Tibial artery (tissue), 4 donors: ENCODE results near the gene TUBB4B.

Source experiments
- DNase-seq, 2 donors: peaks; one replicate each; pipeline ENCODE4 v3.0.0-alpha.2; 2019
- H3K27ac ChIP-seq, 2 donors: fragments of 200-600 bp; sonication (generic) in 1 of 2; 1 replicate in 1 of 2; 2 replicates in 1 of 2; pipeline ENCODE4 v1.5.1; 2018 to 2019; ENCODE audit warnings: mild to moderate bottlenecking in 1 of 2
- H3K27me3 ChIP-seq, 2 donors: fragments of 200-600 bp; sonication (generic) in 1 of 2; one replicate each; pipeline versions ENCODE4 v1.5.1 to v1.6.0; 2016 to 2019
- H3K36me3 ChIP-seq, 3 donors: fragments of 200-600 bp; sonication (generic) in 2 of 3; one replicate each; pipeline ENCODE4 v1.5.1; 2016 to 2019; ENCODE audit warnings: mild to moderate bottlenecking in 2 of 3
- H3K4me1 ChIP-seq, 4 donors: fragments of 200-600 bp; sonication (generic) in 2 of 4; 1 replicate in 3 of 4; 2 replicates in 1 of 4; pipeline ENCODE4 v1.5.1; 2016 to 2019
- H3K4me3 ChIP-seq, 2 donors: fragments of 200-600 bp; sonication (generic) in 1 of 2; 1 replicate in 1 of 2; 2 replicates in 1 of 2; pipeline ENCODE4 v1.5.1; 2018 to 2019; ENCODE audit warnings: mild to moderate bottlenecking in 2 of 2
- H3K9me3 ChIP-seq, 3 donors: fragments of 200-600 bp; sonication (generic) in 1 of 3; one replicate each; pipeline ENCODE4 v1.5.1; 2016 to 2019
- intact Hi-C: fragments of 100-400 bp; cut with DNase I; formaldehyde crosslinking; loops from one replicate; pipeline ENCODE4 v1.15.0; 2023; ENCODE audit warnings: low total_unique reads
- TF ChIP-seq, protein P1 (sequence below), 2 experiments: fragments of 200-600 bp in 1 of 2; fragments of 450-650 bp in 1 of 2; IDR thresholded peaks; one replicate each; pipeline ENCODE4 v1.5.1; 2017 to 2019; ENCODE audit warnings: antibody characterized with exemption in 2 of 2, mild to moderate bottlenecking in 1 of 2, moderate library complexity in 1 of 2

Gene TUBB4B

DNA sequence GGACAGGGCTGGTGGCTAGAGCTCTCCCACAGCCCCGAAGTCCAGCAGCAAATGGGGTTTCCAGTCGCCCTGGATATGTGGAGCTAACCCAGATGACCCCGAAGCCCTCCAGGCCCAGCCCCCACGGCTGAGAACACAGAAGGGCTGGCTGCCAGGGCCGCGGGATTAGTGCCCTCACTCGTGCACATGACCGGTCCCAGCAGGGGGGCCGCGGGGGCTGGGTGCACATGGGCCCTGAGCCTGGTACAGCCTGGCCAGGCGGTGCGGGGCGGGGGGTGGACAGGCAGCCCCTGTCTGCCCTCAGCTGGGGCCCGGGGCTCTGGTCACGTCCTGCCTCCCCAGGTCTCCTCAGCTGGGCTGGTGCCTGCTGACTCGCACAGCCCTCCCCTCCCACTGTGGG is 46.7 kb upstream of the TUBB4B start:
- Histone ChIP-seq H3K4me1 (peaks cover 10 to 66% (median 31%) of the 10 kb centered on the region in 4 donors), H3K36me3 (peaks cover 6 to 29% (median 21%) of the 10 kb centered on the region in 3 donors), H3K9me3 (no peaks in the 10 kb centered on the region), H3K4me3 (no peak overlapping the region), H3K27me3 (no peaks in the 10 kb centered on the region), H3K27ac (no peak overlapping the region)
- intact Hi-C loops = no loop called here
- DNase-seq = no peak
- TF ChIP-seq, protein P1, sequence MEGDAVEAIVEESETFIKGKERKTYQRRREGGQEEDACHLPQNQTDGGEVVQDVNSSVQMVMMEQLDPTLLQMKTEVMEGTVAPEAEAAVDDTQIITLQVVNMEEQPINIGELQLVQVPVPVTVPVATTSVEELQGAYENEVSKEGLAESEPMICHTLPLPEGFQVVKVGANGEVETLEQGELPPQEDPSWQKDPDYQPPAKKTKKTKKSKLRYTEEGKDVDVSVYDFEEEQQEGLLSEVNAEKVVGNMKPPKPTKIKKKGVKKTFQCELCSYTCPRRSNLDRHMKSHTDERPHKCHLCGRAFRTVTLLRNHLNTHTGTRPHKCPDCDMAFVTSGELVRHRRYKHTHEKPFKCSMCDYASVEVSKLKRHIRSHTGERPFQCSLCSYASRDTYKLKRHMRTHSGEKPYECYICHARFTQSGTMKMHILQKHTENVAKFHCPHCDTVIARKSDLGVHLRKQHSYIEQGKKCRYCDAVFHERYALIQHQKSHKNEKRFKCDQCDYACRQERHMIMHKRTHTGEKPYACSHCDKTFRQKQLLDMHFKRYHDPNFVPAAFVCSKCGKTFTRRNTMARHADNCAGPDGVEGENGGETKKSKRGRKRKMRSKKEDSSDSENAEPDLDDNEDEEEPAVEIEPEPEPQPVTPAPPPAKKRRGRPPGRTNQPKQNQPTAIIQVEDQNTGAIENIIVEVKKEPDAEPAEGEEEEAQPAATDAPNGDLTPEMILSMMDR (IDR thresholded peaks at IDR 0.05) = no peak

DNA sequence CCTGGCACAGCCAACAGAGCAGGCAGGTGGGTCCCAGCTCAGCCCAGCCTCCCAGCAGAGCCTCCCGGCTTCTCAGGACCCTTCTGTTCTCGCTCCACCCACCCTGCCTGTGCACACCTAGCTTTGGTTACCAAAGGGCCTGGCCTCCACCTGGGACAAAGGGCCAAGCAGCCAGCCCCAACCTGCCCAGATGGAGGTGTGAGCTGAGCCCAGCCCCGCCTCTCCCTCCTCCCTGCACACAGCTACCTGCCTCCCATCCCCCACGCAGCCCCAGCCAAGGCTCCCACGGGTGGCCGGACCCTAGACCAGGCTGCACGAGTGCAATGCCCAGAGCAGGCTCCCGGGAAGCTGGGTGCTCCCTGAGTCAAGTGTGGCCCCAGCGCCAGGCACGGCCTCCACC is 46.2 kb upstream of the TUBB4B start:
- H3K36me3 ChIP-seq = peaks cover 6 to 27% (median 20%) of the 10 kb centered on the region in 3 donors
- no peaks in the 10 kb centered on the region for H3K9me3 ChIP-seq
- no peak overlapping the region for H3K27ac ChIP-seq
- intact Hi-C loops = no loop called here
- no peak overlapping the region for H3K4me3 ChIP-seq
- TF ChIP-seq, protein P1 (IDR thresholded peaks at IDR 0.05) = no peak
- H3K4me1 ChIP-seq = peaks cover 7 to 66% (median 31%) of the 10 kb centered on the region in 4 donors
- H3K27me3 ChIP-seq = no peaks in the 10 kb centered on the region
- DNase-seq = no peak

DNA sequence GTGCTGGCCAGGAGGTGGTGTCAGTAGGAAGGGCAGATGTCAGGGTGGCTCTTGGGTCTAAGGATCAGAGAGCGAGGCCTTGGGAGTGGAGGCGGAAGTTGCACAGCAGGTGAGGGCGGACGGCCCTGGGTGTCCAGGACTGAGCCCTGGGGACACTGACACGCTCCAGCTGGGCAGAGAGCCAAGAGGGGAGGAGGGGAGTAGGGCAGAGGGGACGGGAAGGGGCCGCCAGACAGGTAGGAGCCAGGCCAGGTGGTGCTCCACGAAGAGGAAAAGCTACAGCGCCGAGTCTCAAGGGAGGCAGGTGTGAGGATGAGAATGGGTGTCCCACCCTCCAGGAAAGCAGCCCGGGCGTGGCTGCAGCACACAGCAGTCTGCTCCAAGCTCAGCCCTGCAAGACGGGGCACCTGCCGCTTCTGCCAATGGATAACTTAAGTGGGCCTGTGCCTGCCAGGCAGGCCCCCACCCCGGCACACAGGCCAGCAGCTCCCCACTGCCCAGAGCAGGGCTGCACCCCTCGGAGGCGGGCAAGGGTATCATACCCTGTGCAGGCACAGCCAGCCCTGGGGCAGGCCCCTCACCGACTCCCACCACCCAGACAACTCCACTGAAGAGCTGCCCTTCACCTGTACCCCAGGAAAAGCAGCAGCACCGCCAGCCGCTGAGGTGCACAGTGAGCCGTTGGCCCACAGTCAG is 45.4 kb upstream of the TUBB4B start:
- H3K9me3 ChIP-seq = no peaks in the 10 kb centered on the region
- H3K36me3 ChIP-seq = peaks cover under 1 to 19% (median 12%) of the 10 kb centered on the region in 3 donors
- H3K4me3 ChIP-seq = no peak overlapping the region
- intact Hi-C loops = no loop called here
- TF ChIP-seq, protein P1 (IDR thresholded peaks at IDR 0.05) = no peak
- DNase-seq = no peak
- H3K4me1 ChIP-seq = peaks cover 4 to 58% (median 24%) of the 10 kb centered on the region in 4 donors
- H3K27ac ChIP-seq = no peak overlapping the region
- no peaks in the 10 kb centered on the region for H3K27me3 ChIP-seq

DNA sequence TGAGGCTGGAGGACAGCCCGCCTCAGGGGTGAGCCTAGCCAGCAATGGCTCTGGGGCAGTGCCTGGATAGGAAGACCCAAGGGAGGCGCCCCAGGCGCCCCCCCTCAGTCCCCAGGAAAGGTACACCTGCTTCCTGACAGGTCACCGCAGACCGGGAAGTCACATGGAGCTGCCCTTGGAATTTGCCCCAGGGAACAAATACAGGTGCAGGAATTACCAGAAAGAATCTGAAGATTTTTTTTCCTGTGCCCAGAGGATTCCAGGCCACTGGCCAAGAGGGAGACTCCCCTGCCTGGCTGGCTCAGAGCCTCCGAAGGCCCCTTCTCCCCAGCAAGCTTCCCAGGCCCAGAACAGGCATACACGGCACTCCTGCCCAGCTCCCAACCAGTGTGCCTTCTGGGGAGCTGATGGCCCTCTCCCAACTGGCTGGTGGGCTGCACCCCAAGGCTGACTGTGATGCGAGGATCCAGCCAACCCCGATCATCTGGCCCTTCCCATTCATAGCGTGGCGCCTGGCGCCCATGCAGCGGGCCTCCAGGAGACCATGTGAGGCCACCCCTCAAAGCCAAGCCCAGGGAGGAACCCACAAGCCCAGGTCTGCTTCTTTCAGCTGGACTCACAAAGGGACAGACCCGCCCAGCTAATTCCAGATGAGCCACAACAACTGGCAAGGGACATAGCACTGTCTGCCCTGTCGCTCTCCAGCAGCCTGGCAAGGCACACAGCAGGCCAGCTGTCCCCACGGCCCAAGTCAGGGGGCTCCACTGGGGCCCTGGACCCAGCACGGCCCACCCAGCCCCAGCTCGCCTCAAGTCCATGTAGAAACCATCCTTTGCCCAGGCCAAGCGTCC is 42.8 kb upstream of the TUBB4B start:
- Histone ChIP-seq H3K4me1 (peaks cover 4 to 78% (median 38%) of the 10 kb centered on the region in 4 donors), H3K4me3 (no peak overlapping the region), H3K9me3 (no peaks in the 10 kb centered on the region), H3K27ac (no peak overlapping the region), H3K36me3 (no peaks in the 10 kb centered on the region), H3K27me3 (no peaks in the 10 kb centered on the region)
- TF ChIP-seq, protein P1 (IDR thresholded peaks at IDR 0.05) = no peak
- DNase-seq = no peak
- intact Hi-C loops = no loop called here

DNA sequence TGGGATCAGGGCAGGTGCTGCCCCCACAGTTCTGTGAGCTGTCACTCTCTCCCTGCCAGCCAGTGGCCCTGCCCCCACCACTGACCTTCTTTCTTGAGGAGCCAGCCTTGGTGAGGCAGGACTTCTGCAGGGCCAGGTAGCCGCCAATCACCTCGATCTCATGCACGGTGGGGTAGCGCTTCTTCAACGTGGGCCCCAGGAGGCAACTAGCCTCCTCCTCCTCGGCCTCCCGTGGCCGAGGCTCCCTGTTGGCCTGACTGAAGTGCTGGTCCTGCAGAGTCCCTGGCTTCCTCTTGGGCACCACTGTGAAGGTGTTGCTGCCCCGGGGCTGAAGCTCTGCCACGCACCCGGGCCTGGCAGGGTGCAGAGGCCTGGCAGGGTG is 42.2 kb upstream of the TUBB4B start:
- DNase-seq = no peak
- H3K4me3 ChIP-seq = peak overlapping the region in 1 of 2 donors; percentile 62
- no peak overlapping the region for H3K27ac ChIP-seq
- H3K4me1 ChIP-seq = peaks cover 4 to 82% (median 42%) of the 10 kb centered on the region in 4 donors
- H3K27me3 ChIP-seq = no peaks in the 10 kb centered on the region
- H3K36me3 ChIP-seq = no peaks in the 10 kb centered on the region
- TF ChIP-seq, protein P1 (IDR thresholded peaks at IDR 0.05) = no peak
- no peaks in the 10 kb centered on the region for H3K9me3 ChIP-seq
- intact Hi-C loops = no loop called here
